Fibroblast of pulmonary artery (primary cell): ENCODE measurements around the gene WFDC8.
"Not testable (repeated sequence)": the region's sequence is repeated elsewhere in the genome, so short reads cannot be mapped to it uniquely, and the experiment has no call there.

Experiments used
- DNase-seq: peaks from one replicate; pipeline ENCODE4 v3.0.0-alpha.2; 2010; ENCODE audit warnings: low read depth
- H3K4me3 ChIP-seq: replicated peaks from 2 replicates; pipeline ENCODE4 v1.5.1; 2011; ENCODE audit warnings: low read depth, mild to moderate bottlenecking, control low read depth, low read length, moderate library complexity
- TF ChIP-seq, protein P1 (sequence below): IDR thresholded peaks from 2 replicates; pipeline ENCODE4 v1.5.1; 2011; ENCODE audit warnings: mild to moderate bottlenecking, control low read depth, low read length, inconsistent platforms; ENCODE audit errors: missing control alignments

Gene WFDC8

DNA sequence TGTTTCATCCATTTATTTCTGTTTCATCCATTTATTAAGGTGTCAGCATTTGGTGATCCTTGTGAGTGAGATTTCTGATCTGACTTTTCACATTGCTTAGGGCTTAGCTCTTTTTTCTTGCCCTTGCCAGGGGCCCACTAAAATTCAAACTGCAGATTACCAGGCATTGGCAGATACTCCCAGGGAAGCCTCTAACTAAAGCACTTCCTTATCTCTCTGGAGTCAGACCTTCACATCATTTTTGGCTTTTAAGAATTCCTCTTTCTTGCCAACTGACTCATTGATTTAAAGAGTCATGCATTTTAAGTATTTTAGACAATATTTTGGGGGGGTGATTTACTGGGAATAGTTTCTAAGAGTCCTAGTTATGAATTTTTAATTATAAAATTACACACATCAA, 2.6 kb upstream of the WFDC8 start:
- TF ChIP-seq, protein P1, sequence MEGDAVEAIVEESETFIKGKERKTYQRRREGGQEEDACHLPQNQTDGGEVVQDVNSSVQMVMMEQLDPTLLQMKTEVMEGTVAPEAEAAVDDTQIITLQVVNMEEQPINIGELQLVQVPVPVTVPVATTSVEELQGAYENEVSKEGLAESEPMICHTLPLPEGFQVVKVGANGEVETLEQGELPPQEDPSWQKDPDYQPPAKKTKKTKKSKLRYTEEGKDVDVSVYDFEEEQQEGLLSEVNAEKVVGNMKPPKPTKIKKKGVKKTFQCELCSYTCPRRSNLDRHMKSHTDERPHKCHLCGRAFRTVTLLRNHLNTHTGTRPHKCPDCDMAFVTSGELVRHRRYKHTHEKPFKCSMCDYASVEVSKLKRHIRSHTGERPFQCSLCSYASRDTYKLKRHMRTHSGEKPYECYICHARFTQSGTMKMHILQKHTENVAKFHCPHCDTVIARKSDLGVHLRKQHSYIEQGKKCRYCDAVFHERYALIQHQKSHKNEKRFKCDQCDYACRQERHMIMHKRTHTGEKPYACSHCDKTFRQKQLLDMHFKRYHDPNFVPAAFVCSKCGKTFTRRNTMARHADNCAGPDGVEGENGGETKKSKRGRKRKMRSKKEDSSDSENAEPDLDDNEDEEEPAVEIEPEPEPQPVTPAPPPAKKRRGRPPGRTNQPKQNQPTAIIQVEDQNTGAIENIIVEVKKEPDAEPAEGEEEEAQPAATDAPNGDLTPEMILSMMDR: no peak
- H3K4me3 ChIP-seq: no peak overlapping the region
- no peak for DNase-seq

DNA sequence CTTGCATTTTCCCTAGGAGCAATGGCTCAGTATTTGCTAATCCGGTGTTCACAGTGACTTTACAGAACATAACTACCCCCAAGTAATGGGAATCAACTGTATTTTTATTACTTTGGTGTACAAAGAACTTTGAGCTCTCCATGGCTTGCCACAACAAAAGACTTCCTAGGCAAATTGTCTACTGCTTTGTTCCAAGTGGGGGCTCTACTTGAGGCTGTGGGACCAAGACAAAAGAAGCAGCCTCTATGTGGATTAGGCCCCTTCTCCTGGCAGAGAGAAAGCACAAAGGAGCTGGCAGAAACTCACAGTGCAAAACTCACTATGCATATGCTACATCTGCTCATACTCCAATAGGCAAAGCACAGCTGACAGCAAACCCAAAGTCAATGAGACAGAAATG, 853 bp downstream of the WFDC8 start:
- DNase-seq: no peak
- TF ChIP-seq, protein P1: no peak
- no peak overlapping the region for H3K4me3 ChIP-seq

- DNase-seq: no peak
Measured at GRCh38 chr20:45576995-45577394, 2.1 kb downstream of the WFDC8 start.

DNA sequence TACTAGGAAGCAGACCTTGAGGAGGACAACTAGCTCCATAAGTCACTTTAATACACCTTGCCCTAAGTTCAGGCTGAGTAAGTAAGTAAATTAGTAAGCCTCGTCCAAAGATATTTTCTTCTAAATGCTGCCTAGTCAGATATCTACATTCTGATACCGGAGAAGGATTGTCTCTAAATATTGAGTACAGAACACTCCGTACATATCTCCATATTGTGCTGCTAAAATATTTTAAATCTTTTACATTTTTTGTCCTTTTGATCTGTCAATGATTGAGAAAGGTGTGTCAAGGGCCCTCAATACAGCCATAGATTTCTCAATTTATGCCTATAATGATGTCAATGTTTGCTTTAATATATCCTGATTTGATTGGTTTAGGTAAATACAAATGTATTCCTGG, 3.2 kb downstream of the WFDC8 start:
- no peak overlapping the region for H3K4me3 ChIP-seq
- no peak for DNase-seq
- TF ChIP-seq, protein P1: no peak

More at GRCh38 chr20:45576995-45577394, 2.1 kb downstream of the WFDC8 start:
- TF ChIP-seq, protein P1: no peak
- no peak overlapping the region for H3K4me3 ChIP-seq

DNA sequence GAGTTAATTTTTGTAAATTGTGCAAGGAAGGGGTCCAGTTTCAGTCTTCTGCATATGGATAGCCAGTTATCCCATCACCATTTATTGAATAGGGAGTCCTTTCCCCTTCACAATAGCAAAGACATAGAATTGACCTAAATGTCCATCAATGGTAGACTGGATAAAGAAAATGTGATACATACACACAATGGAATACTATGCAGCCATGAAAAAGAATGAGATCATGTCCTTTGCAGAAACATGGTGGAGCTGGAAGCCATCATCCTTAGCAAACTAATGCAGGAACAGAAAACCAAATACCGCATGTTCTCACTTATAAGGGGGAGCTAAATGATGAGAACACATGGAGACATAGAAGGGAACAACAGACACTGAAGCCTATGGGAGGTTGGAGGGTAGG, 9.4 kb downstream of the WFDC8 start:
- not testable (repeated sequence) for DNase-seq, H3K4me3 ChIP-seq

GRCh38 chr20:45564760-45565276, 14.3 kb downstream of the WFDC8 start:
- no peak for DNase-seq
- TF ChIP-seq, protein P1: no peak
- H3K4me3 ChIP-seq: no peak overlapping the region

DNA sequence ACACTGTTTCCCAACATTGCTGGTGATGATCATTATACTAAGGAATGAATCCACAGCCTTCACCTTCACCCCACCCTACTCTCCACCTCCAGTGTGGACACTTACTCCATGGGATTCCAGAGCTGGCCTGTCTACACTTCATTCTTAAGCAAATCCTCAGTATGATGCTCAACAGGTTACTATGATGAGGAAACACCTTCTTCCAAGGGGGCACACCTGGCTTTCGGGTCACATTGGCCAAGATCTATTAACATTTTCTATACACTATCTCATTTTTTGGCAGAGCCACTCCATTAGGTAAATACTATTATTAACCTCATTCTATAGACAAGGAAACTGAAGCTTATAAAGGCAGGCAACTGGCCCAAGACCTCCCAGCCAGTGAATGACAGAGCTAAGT, 23.9 kb downstream of the WFDC8 start:
- TF ChIP-seq, protein P1: no peak
- DNase-seq: no peak
- no peak overlapping the region for H3K4me3 ChIP-seq

GRCh38 chr20:45552456-45552855, 26.6 kb downstream of the WFDC8 start:
- no peak for DNase-seq
- H3K4me3 ChIP-seq: no peak overlapping the region
- TF ChIP-seq, protein P1: no peak
